Activated CD8-positive, alpha-beta memory T cell treated with anti-CD3 and anti-CD28 coated beads, Interleukin-2, amount 50 U/mL, for 24 hours (primary cell): Measurements from ENCODE around the gene STK40.

ENCODE experiments used
- DNase-seq: peaks from one replicate; pipeline ENCODE4 v3.0.0-alpha.2; 2020; ENCODE audit errors: extremely low read depth

Gene STK40

GRCh38 chr1:36343651-36344394 lies 41.9 kb downstream of the STK40 start:
- no peak for DNase-seq

GRCh38 chr1:36342426-36343185 lies 43.1 kb downstream of the STK40 start:
- DNase-seq, result no peak

DNA sequence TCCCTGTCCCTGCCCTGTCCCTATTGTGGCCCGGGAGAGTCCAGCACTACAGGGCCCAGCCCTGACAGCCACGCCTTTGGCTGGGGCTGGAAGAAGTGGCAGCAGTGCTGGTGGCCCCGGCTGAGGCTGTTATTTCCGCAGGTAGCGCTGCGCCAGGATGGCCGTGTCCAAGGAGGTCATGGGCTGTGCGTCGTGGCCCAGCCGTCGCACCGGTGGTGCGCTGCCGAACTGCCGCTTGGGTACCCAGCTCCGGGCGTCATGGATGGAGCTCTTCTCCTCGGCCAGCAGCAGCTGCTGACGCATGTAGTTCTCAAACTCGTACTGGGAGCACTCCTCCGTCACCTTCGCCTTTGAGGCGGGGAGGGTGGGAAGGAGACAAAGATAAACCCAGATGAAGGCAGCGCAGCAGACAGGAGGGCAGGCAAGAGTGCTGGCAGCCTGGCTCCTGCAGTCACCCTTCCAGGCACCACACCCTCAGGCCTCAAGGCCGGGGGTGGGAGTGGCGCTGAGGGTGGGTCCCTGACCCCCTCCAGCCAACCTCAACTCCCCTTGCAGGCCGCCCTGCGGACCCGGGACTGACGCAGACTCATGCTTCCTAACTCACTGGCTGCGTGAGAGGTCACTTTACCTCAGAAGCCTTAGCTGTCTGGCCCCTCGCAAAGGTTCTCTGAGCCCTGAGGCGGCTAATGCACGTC lies 44.0 kb downstream of the STK40 start:
- DNase-seq, result no peak

GRCh38 chr1:36339615-36340014 lies 46.1 kb downstream of the STK40 start:
- no peak for DNase-seq

- DNase-seq, result no peak
Observed at GRCh38 chr1:36339215-36339614, 46.5 kb downstream of the STK40 start.

DNA sequence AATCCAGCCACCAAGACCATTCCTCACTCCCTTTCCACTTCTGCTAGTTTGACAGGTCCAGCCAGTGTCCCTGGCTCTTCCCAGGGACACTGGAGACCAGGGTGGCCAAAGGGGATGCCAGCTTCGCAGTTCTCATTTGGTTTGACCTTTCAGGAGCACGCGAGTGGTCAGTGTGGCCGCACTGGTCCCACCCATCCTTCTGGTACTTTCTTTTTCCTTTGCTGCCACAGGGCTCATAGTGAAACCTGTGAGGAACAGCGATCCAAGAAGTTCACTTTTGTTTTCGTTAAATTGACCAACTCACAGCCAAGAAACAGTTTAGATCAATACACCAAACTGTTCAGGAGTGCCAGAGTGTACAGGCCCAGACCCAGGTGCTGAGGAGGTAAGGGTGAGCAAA lies 47.9 kb downstream of the STK40 start:
- DNase-seq, result no peak

- no peak for DNase-seq
Observed at GRCh38 chr1:36330940-36331339, 54.8 kb downstream of the STK40 start.

- DNase-seq, result no peak
Observed at GRCh38 chr1:36329817-36330216, 55.9 kb downstream of the STK40 start.

DNA sequence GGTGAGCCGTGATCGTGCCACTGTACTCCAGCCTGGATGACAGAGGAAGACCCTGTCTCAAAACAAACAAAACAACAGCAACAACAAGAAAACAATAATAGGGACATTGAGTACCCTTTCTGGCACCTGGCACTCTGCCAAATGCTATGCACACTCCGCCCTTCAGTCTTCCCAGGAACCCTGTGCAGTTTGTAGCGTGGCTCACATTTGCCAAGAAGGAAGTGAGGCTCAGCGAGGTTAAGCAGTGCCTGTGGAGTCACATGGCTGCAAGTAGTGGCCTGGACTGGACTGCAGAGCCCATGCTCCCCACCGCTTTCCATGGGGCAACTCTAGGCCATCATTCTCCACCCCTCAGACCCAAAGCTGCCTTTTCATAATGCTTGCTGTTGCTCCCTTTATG lies 57.0 kb downstream of the STK40 start:
- DNase-seq, result no peak

DNA sequence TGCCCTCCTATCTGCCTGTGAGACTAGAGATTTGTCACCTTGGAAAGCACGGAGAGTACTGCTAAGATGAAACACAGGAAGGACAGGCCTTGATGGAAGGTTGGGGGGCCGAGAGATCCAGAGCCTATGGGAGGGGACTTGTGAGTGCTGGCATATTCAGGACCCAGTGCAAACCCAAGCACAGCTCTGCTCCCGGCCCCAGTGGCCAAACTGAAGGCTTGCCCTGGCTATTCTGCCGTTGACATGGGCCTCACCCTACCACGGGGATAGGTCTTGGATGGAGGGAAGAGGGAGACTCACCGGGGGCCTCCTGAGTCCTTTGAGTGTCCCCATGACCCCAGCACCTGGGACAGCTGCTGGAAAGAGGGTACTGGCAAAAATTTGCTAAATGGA lies 57.6 kb downstream of the STK40 start:
- no peak for DNase-seq

DNA sequence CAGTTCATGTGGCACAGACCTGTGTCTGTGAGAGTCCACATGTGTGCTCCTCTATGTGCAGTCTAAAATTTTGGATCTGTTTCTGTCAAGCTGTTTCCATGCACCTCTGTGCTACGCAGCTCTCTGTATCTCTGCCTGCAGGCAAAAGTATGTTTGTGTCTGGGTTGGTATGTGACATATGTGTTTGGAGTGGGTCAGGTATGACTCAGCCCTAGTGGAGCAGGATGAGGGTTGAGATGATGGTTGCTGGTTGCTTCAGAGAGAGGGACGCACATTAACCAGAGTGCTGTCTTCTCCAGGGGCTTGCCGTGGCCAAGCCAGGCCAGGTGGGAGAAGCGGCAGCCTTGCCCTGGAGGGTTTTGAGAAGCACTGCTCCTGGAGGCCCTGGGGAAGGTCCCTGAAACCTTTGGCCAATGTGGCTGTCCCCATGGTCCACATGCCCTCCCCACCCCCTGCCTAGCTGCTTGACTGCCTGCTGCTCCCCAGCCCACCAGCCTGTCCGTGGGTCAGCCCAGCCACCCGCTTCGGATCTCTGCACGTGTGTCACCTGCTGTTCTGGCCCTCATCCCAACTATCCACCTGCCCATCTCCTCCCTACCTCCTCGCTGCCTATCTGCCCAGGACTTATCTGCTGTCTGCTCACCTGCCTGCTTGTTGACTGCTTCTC lies 58.2 kb downstream of the STK40 start:
- DNase-seq, result no peak

- no peak for DNase-seq
Observed at GRCh38 chr1:36326499-36326898, 59.2 kb downstream of the STK40 start.

GRCh38 chr1:36324353-36324703 lies 61.4 kb downstream of the STK40 start:
- DNase-seq, result no peak

- DNase-seq, result no peak
Observed at GRCh38 chr1:36323636-36324352, 61.9 kb downstream of the STK40 start, which contains the start of gene EVA1B. TSS of gene EVA1B (minus strand) at chr1:36323645. CDS start at chr1:36323037, 608 bp downstream.

- no peak for DNase-seq
Observed at GRCh38 chr1:36322786-36323635, 62.7 kb downstream of the STK40 start.

DNA sequence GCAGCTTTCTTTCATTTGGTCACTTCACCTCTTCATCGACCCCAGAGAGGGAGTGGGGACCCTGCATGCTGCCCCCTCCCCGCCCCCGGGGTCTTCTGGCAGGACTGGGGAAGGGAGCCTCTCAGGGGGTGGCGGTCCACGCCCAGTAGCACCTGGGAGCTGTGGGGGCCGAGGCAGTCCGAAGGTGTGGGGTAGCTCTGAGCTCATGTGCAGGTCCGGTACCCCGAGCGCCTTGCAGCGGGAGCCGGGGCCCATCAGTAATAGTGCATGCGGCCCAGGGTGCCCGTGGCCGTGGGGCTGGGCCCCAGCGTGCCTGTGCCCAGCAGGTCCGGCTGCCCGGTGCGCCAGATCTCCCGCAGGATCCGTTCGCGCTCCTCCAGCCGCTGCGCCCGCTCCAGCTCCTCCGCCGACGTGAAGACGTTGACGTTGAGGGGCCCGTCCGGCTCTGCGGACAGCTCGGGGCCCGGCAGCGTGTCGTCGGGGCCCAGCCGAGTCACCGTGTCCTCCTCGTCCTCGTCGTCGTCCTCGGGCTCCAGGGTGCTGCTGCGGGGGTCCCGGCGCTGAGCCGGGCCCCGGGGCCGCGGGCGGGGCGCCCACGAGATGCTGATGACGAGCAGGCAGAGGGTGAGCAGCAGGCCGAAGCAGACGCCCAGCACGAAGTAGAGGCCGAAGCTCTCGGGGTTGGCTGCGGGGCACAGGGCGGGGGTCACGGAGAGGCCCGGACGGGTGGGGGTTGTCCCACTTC lies 63.5 kb downstream of the STK40 start:
- DNase-seq, result no peak

DNA sequence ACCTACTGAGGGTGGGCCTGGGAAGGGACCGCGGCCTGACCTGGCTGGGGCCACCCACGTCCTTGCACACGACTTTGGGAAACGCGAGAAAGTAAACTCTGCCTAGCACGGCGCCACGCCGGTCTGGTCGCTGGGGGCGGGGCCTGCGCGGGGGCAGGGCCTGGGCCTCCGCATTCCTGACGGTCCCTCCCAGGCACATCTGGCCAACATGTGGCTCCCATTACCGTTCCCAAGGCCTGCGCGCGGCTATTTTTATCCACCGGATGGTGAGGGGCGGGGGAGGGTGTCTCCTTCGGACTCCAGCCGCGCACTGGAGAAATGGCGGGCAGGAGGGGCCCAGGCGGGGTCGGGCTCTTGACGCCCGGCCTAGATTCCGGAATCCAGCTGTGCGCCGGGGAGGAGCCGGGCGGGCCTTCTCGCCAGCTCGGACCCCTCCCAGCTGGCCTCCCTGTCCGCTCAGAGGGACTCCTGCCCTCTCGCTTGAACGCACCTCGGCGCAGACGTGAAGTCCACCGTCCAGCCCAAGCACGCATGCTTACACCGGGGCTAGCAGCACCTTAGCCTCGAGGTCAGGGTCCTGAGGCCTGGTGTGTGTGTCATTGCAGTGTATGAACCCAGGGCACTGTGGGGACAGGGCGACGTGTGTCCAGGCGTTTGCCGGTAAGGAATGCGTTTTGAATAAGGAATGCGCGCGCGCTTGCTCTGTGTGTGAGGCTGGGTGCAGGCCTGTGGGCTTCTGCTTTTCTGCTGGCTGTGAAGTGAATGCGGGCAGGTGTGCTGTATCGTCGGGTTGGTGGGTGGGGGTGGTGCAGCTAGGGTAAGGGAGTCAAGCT lies 64.4 kb downstream of the STK40 start:
- no peak for DNase-seq

DNA sequence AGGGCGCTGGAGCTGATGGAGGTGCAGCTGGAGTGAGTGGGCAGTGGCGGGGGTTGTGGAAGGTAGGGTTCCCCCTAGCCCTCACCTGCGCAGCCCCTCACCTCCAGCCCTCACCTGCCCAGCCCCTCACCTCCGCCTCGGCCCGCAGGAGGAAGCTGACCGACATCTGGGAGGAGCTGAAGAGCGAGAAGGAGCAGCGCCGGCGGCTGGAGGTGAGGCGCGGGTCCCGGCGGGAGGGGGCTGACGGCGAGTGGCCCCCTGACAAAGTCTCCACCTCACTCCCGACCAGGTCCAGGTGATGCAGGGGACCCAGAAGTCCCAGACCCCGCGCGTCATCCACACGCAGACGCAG lies 65.0 kb downstream of the STK40 start:
- DNase-seq, result no peak

DNA sequence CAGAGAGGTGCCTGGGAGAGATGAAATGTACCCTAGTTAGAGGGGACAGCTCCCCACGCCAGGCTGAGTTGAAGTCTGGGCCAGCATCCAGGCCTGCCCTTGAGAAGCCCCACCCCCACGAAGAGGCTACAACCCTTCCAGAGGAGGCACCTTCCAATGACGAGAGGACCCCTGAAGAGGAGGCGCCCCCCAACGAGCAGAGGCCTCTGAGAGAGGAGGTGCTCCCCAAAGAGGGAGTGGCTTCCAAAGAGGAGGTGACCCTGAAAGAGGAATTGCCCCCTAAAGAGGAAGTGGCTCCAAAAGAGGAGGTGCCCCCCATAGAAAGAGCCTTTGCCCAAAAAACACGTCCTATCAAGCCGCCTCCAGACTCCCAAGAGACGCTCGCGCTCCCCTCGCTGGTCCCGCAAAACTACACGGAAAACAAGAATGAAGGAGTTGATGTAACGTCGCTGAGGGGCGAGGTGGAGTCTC lies 65.4 kb downstream of the STK40 start:
- DNase-seq, result no peak
